ENCODE measurements around the gene DOCK3. TPM values are rescaled to one million over a fixed set of nuclear protein-coding genes. Genes with fewer than 3 reads are reported as not detected.

Gene DOCK3
- total and polyA plus RNA-seq, 2 of the 4 experiments (the other 2 are of a cell fraction): under 0.01 to 0.12 TPM

- no peak overlapping the region for H2AFZ ChIP-seq (replicated peaks; ENCODE audit: low read length, poor library complexity)
- H4K20me1 ChIP-seq (ENCODE audit: insufficient read depth, low read length): no peaks in the 10 kb centered on the region
- TF ChIP-seq MAZ (IDR thresholded peaks at IDR 0.05; ENCODE audit: borderline replicate concordance, low read depth, low read length) (no peak), USF2 (IDR thresholded peaks at IDR 0.05; ENCODE audit: low read depth, low read length) (no peak), NFE2L2 (IDR thresholded peaks at IDR 0.05; ENCODE audit: low read depth, low read length) (no peak), CEBPB (IDR thresholded peaks at IDR 0.05; ENCODE audit: low read depth, low read length) (no peak), POLR2A (IDR thresholded peaks at IDR 0.05; ENCODE audit: low read depth, low read length) (no peak)
- H3K4me1 ChIP-seq (ENCODE audit: control insufficient read depth, insufficient read depth, low read length): no peaks in the 10 kb centered on the region
- H2BK120ac ChIP-seq (ENCODE audit: low read depth, low read length): no peak overlapping the region
- no peak overlapping the region for H3K4ac ChIP-seq (ENCODE audit: low read depth, low read length)
- H2BK20ac ChIP-seq (ENCODE audit: low read depth, low read length): no peak overlapping the region
- no TSS peak for BruUV-seq (replicated peaks)
- ATAC-seq (ENCODE audit: low read depth) (no peak), DNase-seq (no peak)
- H3K27me3 ChIP-seq (ENCODE audit: control insufficient read depth, insufficient read depth, low read length): no peaks in the 10 kb centered on the region
- H3K9ac ChIP-seq (ENCODE audit: low read depth, low read length): no peak overlapping the region
- in situ Hi-C loops (cut with MboI; ENCODE audit: low sequenced_read_pairs): no loop called here
- H3K4me2 ChIP-seq (ENCODE audit: low read depth, low read length): no peak overlapping the region
- H4K8ac ChIP-seq (ENCODE audit: low read depth in 2 of 2, low read length in 2 of 2): no peak overlapping the region
- no peak overlapping the region for H3K56ac ChIP-seq (ENCODE audit: extremely low read depth, insufficient read depth, low read length)
- H2AK9ac ChIP-seq (replicated peaks; ENCODE audit: low read depth, low read length, poor library complexity): no peak overlapping the region
- no CpG with 5 or more reads among the region's 1 CpG for WGBS, 2 experiments (ENCODE audit: extremely low coverage in 2 of 2, insufficient read length in 1 of 2)
- no peak overlapping the region for H2AK5ac ChIP-seq (ENCODE audit: low read depth, low read length)
- no peak overlapping the region for H3K23ac ChIP-seq (ENCODE audit: low read depth, low read length)
- H3K4me3 ChIP-seq (ENCODE audit: insufficient read depth, low read depth, low read length): no peak overlapping the region
- intact Hi-C loops (cut with micrococcal nuclease): no loop called here
- H4K91ac ChIP-seq (ENCODE audit: insufficient read depth, low read depth, low read length): no peak overlapping the region
- H3K18ac ChIP-seq (ENCODE audit: low read depth, low read length): no peak overlapping the region
- no peaks in the 10 kb centered on the region for H3K9me1 ChIP-seq (ENCODE audit: insufficient read depth, low read length)
- no peak overlapping the region for H2BK5ac ChIP-seq (ENCODE audit: low read depth, low read length, poor library complexity, severe bottlenecking)
- no peaks in the 10 kb centered on the region for H3K36me3 ChIP-seq (ENCODE audit: control insufficient read depth, insufficient read depth, low read length)
- ChIA-PET CTCF (no interaction called here), POLR2A (ENCODE audit: unreplicated experiment) (no interaction called here)
- no peak overlapping the region for H3K27ac ChIP-seq (ENCODE audit: insufficient read depth, low read length)
- no peaks in the 10 kb centered on the region for H3K79me1 ChIP-seq (ENCODE audit: low read depth in 1 of 2, low read length in 2 of 2)
- H2BK15ac ChIP-seq (ENCODE audit: low read depth, low read length): no peak overlapping the region
- H3K14ac ChIP-seq (replicated peaks; ENCODE audit: low read depth, low read length): no peak overlapping the region
- dilution Hi-C loops (cut with HindIII; ENCODE audit: low sequenced_read_pairs, unreplicated experiment): no loop called here
- no peaks in the 10 kb centered on the region for H3K9me3 ChIP-seq (ENCODE audit: control insufficient read depth, insufficient read depth, low read length)
- H4K5ac ChIP-seq (ENCODE audit: low read depth, low read length): no peak overlapping the region
These were observed 464.9 kb downstream of the DOCK3 start for GRCh38 chr3:51139616-51140015.

Measured in IMR-90 (cell line).